ENCODE measurements around the gene COL26A1.

GRCh38 chr7:101555269-101555920 is 192.7 kb downstream of the COL26A1 start:
- TF ChIP-seq POLR2A (IDR thresholded peaks at IDR 0.05; ENCODE audit: low read length): no peak
- no peak for TF ChIP-seq GATA1 (IDR thresholded peaks at IDR 0.05; ENCODE audit: low read depth, low read length)
